ENCODE data around the gene CYP27B1. TPM values are rescaled to one million over a fixed set of nuclear protein-coding genes. Genes with fewer than 3 reads are reported as not detected.
A peak's percentile ranks its signal among the peaks of the same experiment; 100 is the strongest.
"Not testable (repeated sequence)": the region's sequence is repeated elsewhere in the genome, so short reads cannot be mapped to it uniquely, and the experiment has no call there.

Gene CYP27B1
- total RNA-seq, 1 donor from 2014 or later, result not detected

DNA sequence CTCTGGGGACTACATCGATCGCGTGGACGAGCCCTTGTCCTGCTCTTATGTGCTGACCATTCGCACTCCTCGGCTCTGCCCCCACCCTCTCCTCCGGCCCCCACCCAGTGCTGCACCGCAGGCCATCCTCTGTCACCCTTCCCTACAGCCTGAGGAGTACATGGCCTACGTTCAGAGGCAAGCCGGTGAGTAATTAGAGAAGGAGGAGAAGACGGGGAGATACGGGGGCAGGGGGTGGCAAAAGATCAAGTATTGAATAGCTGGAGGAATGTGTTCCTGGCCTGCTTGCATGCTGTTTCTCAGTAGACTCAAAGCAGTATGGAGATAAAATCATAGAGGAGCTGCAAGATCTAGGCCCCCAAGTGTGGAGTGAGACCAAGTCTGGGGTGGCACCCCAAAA lies 51.1 kb downstream of the CYP27B1 start:
- H3K27ac ChIP-seq, result no peak overlapping the region
- intact Hi-C loops (cut with DNase I), result no loop called here
- no peaks in the 10 kb centered on the region for H3K27me3 ChIP-seq
- peaks cover 61 to 66% of the 10 kb centered on the region in 2 donors for H3K36me3 ChIP-seq
- TF ChIP-seq, protein P1, sequence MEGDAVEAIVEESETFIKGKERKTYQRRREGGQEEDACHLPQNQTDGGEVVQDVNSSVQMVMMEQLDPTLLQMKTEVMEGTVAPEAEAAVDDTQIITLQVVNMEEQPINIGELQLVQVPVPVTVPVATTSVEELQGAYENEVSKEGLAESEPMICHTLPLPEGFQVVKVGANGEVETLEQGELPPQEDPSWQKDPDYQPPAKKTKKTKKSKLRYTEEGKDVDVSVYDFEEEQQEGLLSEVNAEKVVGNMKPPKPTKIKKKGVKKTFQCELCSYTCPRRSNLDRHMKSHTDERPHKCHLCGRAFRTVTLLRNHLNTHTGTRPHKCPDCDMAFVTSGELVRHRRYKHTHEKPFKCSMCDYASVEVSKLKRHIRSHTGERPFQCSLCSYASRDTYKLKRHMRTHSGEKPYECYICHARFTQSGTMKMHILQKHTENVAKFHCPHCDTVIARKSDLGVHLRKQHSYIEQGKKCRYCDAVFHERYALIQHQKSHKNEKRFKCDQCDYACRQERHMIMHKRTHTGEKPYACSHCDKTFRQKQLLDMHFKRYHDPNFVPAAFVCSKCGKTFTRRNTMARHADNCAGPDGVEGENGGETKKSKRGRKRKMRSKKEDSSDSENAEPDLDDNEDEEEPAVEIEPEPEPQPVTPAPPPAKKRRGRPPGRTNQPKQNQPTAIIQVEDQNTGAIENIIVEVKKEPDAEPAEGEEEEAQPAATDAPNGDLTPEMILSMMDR (IDR thresholded peaks at IDR 0.05), result no peak
- no peaks in the 10 kb centered on the region for H3K4me1 ChIP-seq
- H3K9me3 ChIP-seq, result no peaks in the 10 kb centered on the region
- DNase-seq (ENCODE audit: low spot score in 2 of 2), result peak in 1 of 2 donors; percentile 28
- H3K4me3 ChIP-seq, result no peak overlapping the region

- DNase-seq (ENCODE audit: low spot score in 2 of 2); H3K4me1 ChIP-seq; intact Hi-C loops (cut with DNase I); H3K9me3 ChIP-seq; H3K27me3 ChIP-seq; H3K27ac ChIP-seq; H3K4me3 ChIP-seq: not testable (repeated sequence)
- peaks cover 55 to 60% of the 10 kb centered on the region in 2 donors for H3K36me3 ChIP-seq
Measured at GRCh38 chr12:57715036-57715748, 51.7 kb downstream of the CYP27B1 start.

- no peaks in the 10 kb centered on the region for H3K27me3 ChIP-seq
- H3K27ac ChIP-seq, result no peak overlapping the region
- intact Hi-C loops (cut with DNase I), result no loop called here
- H3K36me3 ChIP-seq, result peaks cover 36 to 40% of the 10 kb centered on the region in 2 donors
- no peak overlapping the region for H3K4me3 ChIP-seq
- H3K4me1 ChIP-seq, result no peaks in the 10 kb centered on the region
- DNase-seq (ENCODE audit: low spot score in 2 of 2), result no peak
- TF ChIP-seq, protein P1 (IDR thresholded peaks at IDR 0.05), result no peak
- H3K9me3 ChIP-seq, result no peaks in the 10 kb centered on the region
Measured at GRCh38 chr12:57713209-57713608, 53.7 kb downstream of the CYP27B1 start.

- H3K9me3 ChIP-seq, result no peaks in the 10 kb centered on the region
- peaks cover 31 to 40% of the 10 kb centered on the region in 2 donors for H3K36me3 ChIP-seq
- intact Hi-C loops (cut with DNase I), result no loop called here
- no peaks in the 10 kb centered on the region for H3K27me3 ChIP-seq
- DNase-seq (ENCODE audit: low spot score in 2 of 2), result no peak
- no peaks in the 10 kb centered on the region for H3K4me1 ChIP-seq
- TF ChIP-seq, protein P1 (IDR thresholded peaks at IDR 0.05), result no peak
- H3K4me3 ChIP-seq, result no peak overlapping the region
- no peak overlapping the region for H3K27ac ChIP-seq
Measured at GRCh38 chr12:57712701-57713100, 54.2 kb downstream of the CYP27B1 start.

Other genes with a start within 250 kb of the CYP27B1 start
- 0.64 TPM for gene DDIT3, start 246.6 kb downstream of the CYP27B1 start, total RNA-seq
- 48.5 TPM for gene MBD6, start 244.3 kb downstream of the CYP27B1 start, total RNA-seq
- 116 TPM for gene DCTN2, start 219.9 kb downstream of the CYP27B1 start, total RNA-seq
- gene KIF5A, start 217.0 kb downstream of the CYP27B1 start, total RNA-seq, result not detected
- gene PIP4K2C, start 175.9 kb downstream of the CYP27B1 start, total RNA-seq, result 153 TPM
- 33.5 TPM for gene DTX3, start 162.3 kb downstream of the CYP27B1 start, total RNA-seq
- gene ARHGEF25, start 155.6 kb downstream of the CYP27B1 start, total RNA-seq, result 47.8 TPM
- gene B4GALNT1, start 133.9 kb downstream of the CYP27B1 start, total RNA-seq, result 16.6 TPM
- 233 TPM for gene OS9, start 72.9 kb downstream of the CYP27B1 start, total RNA-seq
- 11.5 TPM for gene AGAP2, start 28.3 kb downstream of the CYP27B1 start, total RNA-seq
- gene TSPAN31, start 22.0 kb downstream of the CYP27B1 start, total RNA-seq, result 42.3 TPM
- 82.6 TPM for gene CDK4, start 14.8 kb downstream of the CYP27B1 start, total RNA-seq
- gene MARCHF9, start 12.0 kb downstream of the CYP27B1 start, total RNA-seq, result 8.4 TPM
- gene METTL1, start 5.0 kb upstream of the CYP27B1 start, total RNA-seq, result 29.8 TPM
- gene EEF1AKMT3, start 5.5 kb upstream of the CYP27B1 start, total RNA-seq, result 2.1 TPM
- 46.8 TPM for gene TSFM, start 15.7 kb upstream of the CYP27B1 start, total RNA-seq
- 6.4 TPM for gene AVIL, start 51.7 kb upstream of the CYP27B1 start, total RNA-seq
- 129 TPM for gene CTDSP2, start 79.7 kb upstream of the CYP27B1 start, total RNA-seq
- gene ATP23, start 174.5 kb upstream of the CYP27B1 start, total RNA-seq, result not detected